ENCODE results near the gene ARL4C.

DNA sequence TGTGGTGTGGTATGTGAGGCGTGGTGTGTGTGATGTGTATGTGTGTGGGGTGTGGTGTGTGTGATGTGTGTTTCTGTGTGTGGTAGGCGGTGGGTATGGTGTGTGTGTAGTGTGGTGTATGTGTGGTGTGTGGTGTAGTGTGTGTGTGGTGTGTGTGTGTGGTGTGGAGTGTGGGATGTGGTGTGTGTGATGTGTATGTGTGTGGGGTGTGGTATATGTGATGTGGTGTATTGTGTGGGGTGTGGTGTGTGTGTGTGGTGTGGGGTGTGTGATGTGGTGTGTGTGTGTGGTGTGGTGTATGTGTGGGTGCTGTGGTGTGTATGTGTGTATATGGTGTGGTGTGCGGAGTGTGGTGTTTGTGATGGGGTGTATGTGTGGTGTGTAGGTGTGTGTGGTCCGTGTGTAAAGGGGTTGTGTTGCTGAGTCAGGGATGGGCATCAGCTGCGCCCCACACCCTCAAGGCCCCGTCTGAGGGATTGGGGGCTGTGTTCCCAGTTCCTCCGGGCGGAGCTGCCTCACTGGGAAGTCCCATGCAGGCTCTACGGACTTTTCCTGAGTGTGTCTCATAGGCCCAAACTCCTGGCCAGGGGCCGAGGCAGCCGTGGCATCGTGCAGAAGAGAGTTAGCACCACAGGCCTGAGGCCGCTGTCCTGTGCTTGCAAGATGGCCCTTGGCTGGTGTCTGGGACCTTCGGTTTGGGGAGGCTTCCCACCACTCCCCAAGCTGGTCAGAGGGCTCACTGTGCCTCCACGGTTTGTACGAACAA, 18.2 kb upstream of the ARL4C start:
- TF ChIP-seq POLR2A (IDR thresholded peaks at IDR 0.05; ENCODE audit: low read depth, low read length) (no peak), TAF1 (IDR thresholded peaks at IDR 0.05; ENCODE audit: low read depth, low read length) (no peak), POLR2AphosphoS5 (IDR thresholded peaks at IDR 0.05; ENCODE audit: low read depth, low read length) (no peak), SPI1 (IDR thresholded peaks at IDR 0.05; ENCODE audit: low read depth, low read length) (no peak), POU2F2 (IDR thresholded peaks at IDR 0.05; ENCODE audit: low read depth, low read length) (no peak)
